Fibroblast of pulmonary artery (primary cell): Measurements from ENCODE around the gene TYW3.
A peak's percentile ranks its signal among the peaks of the same experiment; 100 is the strongest.
"Not testable (repeated sequence)": the region's sequence is repeated elsewhere in the genome, so short reads cannot be mapped to it uniquely, and the experiment has no call there.

ENCODE experiments used
- DNase-seq: peaks from one replicate; pipeline ENCODE4 v3.0.0-alpha.2; 2010; ENCODE audit warnings: low read depth
- H3K4me3 ChIP-seq: replicated peaks from 2 replicates; pipeline ENCODE4 v1.5.1; 2011; ENCODE audit warnings: low read depth, mild to moderate bottlenecking, control low read depth, low read length, moderate library complexity
- CTCF ChIP-seq: IDR thresholded peaks from 2 replicates; pipeline ENCODE4 v1.5.1; 2011; ENCODE audit warnings: mild to moderate bottlenecking, control low read depth, low read length, inconsistent platforms; ENCODE audit errors: missing control alignments

Gene TYW3

GRCh38 chr1:74729741-74730478, 3.0 kb upstream of the TYW3 start:
- no peak overlapping the region for H3K4me3 ChIP-seq
- peak; percentile 38 for DNase-seq
- TF ChIP-seq CTCF, result no peak

- no peak for DNase-seq
- TF ChIP-seq CTCF, result no peak
- H3K4me3 ChIP-seq, result no peak overlapping the region
Observed at GRCh38 chr1:74731399-74732052, 1.4 kb upstream of the TYW3 start.

- not testable (repeated sequence) for DNase-seq
- H3K4me3 ChIP-seq, result peak overlapping the region; percentile 67
Observed at GRCh38 chr1:74732071-74732946, 643 bp upstream of the TYW3 start.

- DNase-seq, result peak; percentile 81
- H3K4me3 ChIP-seq, result peak overlapping the region; percentile 67
- peak; percentile 89 for TF ChIP-seq CTCF
Observed at GRCh38 chr1:74733604-74734484, 892 bp downstream of the TYW3 start.

- no peak for TF ChIP-seq CTCF
- no peak for DNase-seq
- H3K4me3 ChIP-seq, result no peak overlapping the region
Observed at GRCh38 chr1:74737333-74737732, 4.4 kb downstream of the TYW3 start.

GRCh38 chr1:74740307-74740980, 7.5 kb downstream of the TYW3 start:
- DNase-seq, H3K4me3 ChIP-seq: not testable (repeated sequence)

GRCh38 chr1:74745247-74745646, 12.3 kb downstream of the TYW3 start:
- H3K4me3 ChIP-seq, DNase-seq: not testable (repeated sequence)
